Occipital lobe (tissue), 2 donors: ENCODE results near the gene RNF149. TPM values are rescaled to one million over a fixed set of nuclear protein-coding genes. Genes with fewer than 3 reads are reported as not detected.
"Not testable (repeated sequence)": the region's sequence is repeated elsewhere in the genome, so short reads cannot be mapped to it uniquely, and the experiment has no call there.

Experiments used
- DNase-seq: peaks from one replicate; lab custom pipeline; 2025; lab: John Stamatoyannopoulos, UW
- total RNA-seq: library from RNA; depleted of rRNA; stranded (reverse); fragments of >200 nt; gene quantifications from one replicate; pipeline ENCODE4 v1.2.3, GENCODE V29; 2014

RNF149 gene
- total RNA-seq, 1 donor from 2014 or later = 55.8 TPM

DNA sequence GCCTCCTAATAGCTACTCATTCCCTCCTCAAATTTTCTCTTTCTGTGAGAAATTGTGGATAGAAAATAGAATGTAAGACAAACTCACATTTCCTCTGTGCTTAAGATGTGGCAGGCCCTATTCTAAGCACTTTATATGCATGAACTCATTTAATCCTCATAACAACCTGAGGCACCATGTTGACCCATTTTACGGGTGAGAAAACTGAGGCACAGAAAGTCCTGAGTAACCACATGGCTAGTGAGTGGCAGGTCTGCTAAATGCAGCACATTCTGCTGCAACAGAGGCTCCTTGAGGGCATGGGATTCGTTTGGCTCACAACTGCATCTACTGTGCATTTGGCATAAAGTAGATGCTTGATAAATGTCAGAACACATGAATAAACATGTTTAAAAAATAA lies 22.7 kb upstream of the RNF149 start:
- no peak for DNase-seq

DNA sequence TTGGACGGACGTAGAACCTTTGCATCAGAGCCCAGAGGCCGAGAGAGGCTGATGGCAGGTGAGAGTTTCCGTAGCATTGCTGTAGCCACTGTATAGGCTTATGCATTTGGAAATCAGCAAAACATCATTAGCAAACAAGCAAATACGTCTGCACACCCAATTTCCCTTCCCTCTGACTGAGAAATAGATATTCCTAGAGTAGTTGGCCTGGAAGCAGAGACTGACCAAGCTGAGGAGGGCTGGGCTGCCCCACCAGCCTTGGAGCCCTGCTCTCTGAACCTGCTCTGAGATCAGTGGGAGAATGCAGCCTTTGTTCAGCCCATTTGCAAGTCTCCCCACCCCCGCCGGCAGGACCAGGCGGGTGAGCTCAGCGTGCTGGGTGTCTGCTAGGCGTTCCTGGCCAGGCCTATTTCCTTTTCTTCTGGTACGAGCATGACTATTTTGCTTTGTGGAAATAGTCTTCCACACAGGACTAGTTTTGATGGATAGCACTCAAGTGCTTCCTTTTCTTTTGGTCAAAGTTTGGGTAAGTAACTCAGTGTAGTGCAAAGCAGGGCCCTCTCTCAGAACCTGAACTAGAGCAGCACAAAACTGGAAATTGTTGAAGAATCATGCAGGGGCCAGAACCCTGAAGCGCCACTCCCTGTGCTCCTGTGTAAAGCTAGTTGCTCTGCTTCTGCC lies 21.9 kb upstream of the RNF149 start:
- DNase-seq = no peak

DNA sequence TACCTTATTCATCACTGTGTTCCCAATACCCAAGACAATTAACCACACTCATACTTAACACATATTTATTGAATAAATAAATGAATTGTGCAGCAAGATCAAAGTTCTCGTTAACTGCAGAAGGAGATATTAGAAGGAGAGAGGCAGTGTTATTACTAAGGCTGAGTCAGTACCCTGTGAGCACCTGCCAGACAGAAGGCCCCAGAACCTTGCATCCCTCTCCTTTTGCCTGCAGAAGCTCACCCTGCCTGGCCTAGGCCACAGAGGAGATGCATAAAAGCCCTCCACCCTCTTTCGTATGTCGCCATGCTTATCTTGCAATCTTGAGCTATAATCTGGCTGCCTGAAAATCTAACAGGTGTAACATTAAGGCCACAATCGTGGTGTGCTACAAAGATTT lies 20.5 kb upstream of the RNF149 start:
- DNase-seq = no peak

DNA sequence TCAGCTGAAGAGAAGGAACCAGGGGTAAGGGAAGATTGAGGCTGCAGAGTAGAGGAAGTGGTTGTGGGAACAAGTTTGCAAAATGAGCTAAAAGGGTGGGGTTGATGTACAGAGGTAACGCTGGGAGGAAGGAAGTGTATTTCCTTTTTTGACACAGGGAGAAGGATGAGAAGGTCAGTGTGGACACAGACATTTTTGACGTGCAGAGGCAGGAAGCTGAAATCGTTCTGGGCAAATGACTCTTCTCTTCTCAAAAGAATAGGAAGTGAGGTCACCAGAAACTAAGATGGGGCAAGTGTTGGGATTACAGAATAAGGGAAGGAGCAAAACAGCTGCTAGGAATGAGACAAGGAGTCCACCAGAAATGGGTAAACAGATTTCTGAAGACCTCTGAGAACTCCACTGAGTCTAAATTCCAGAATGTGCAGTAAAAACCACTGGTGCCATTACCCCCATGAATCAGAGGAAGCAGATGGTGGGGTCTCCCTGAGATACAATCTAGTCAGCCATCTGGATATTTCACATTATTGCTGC lies 20.0 kb upstream of the RNF149 start:
- no peak for DNase-seq

DNA sequence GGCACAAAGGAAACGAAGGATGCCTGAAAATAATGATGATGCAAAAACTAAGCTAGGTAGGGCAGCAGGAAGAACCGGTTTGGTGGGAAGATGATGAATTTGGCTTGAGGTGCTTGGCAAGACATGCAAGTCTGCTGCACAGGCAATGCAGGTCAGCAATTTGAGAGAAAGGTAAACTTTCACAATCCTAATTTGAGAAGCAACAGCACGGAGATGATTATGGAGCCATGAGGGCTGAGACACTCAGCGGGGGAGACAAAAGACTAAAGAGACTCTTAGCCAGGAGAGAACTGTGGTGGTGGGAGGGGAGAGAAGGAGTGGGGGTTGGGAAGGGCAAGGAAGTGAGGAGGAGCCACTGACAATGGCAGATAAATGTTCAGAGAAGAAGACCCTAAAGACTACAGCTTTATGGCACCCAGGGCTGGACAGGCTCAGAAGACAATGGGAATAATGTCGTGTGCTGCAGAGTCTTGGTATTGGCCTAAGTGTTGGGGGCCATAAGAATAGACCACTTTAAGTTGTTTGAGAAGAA lies 19.4 kb upstream of the RNF149 start:
- DNase-seq = no peak

- no peak for DNase-seq
These were observed 16.9 kb upstream of the RNF149 start for GRCh38 chr2:101325425-101325824.

GRCh38 chr2:101316568-101316967 lies 8.1 kb upstream of the RNF149 start:
- DNase-seq = not testable (repeated sequence)

DNA sequence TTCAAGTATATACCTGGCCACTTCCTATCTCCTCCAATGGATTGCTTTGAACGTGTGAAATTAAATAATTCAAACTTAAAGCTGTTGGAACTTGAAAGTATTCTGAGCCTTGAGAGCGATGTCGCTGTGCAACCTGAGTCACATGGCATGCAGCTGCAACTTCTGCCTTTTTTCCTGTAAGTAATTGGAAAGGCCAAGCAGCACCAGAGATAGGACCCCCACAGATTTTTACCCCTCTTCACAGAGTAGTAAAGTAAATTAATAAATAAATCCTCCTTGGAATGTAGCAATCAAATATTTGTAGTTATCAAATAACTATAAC lies 3.2 kb upstream of the RNF149 start:
- DNase-seq = no peak

DNA sequence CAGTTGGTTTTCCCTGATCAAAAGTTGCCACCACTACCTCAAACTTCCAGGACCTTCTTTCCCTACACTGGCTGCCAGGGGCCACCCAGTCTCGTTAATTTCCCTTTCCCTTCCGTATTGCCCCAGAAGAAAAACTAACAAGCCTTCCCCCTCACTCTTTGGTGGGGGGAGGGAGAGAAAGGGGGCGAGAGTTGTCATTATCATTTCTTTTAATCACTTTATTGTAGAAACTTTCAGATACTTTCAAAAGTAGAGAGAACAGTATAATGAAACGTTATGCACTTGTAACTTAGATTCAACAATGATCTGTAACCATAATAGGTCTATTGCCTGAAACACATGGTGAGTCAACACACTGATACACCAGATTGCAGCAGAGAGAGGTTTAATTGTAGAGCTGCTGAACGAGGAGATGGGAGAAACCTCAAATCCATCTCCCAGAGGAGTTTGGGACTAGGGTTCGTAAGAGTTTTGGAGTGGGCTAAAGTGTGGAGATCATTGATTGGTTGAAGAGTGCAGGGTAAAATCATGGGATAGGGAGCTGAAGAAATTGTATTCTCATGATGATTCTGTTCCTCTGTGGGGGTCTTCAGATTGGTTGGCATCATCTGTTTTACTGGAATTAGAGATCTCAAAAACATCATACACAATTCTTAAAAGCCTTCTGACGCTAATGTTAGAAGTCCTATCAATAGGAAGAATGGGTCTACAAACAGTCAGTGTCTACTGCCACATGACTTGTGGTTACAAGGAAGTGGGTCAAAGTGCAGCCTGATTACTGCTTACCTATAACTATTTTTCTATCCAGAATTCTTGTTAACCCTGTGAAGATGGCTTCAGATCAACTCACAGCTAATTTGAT lies 2.6 kb upstream of the RNF149 start:
- DNase-seq = no peak

- no peak for DNase-seq
These were observed 1.8 kb upstream of the RNF149 start for GRCh38 chr2:101310090-101310833.

- DNase-seq = no peak
These were observed 510 bp downstream of the RNF149 start for GRCh38 chr2:101307950-101308431.

DNA sequence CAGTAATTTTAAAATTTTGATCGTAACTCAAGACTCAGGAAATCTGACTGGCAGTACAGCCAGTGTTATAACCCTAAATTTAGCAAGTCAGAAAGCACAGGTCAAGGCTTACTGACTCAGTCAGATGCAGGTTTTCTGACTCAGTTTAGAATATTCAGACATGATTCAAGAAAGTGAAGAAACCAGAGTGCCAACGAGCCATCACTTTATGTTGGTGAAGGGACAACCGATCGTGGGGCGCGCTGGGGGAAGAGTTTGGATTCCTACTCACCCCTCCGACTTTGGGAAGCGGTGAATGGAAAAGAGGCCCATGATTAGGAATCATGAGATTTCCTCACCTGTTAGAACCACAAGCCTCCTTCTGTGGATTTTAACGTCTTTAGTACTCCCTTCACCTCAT lies 998 bp downstream of the RNF149 start:
- DNase-seq = no peak

DNA sequence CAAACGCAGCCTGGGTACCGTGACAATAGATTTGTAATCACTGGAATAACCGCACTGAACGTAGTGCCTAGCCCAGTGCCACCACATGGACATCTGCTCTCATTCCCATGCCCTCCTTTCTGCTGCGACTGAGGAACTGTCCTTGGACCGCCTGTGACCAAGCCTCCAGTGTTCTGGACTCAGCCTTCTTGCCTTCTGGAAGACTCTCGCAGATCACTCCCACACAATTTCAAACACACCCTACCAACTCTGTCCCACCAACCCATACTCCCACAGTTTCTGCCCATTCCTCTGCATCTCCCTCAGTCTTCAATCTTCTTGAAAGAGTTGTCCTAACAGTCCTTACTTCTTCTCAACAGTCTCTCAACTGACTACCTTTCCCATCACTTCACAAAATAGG lies 2.1 kb downstream of the RNF149 start:
- no peak for DNase-seq

DNA sequence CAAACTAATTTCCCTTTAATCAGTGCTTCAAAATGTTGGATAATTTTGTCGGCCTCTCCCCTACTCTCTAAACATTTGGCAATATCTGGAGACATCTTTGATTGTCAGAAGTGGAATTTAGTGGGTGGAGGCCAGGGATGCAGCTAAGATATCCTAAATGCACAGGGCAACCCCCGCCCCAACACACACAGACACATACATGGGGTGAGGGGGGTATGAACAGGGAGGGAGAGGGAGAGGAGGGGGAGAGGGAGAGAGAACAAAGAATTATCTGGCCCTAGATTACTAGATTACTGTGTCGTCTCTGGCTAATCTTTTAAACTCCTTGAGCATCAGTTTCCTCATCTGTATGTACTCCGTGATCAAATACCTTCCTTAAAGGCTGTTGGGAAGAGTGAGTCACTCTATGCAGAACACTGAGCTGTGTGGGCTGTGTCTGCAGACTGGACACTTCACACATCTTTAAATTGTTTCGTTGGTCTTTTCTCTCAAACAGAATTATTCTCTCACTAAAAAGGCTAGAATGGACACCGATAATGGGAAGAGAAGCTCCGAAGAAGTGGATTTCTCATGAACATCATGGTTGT lies 2.9 kb downstream of the RNF149 start:
- no peak for DNase-seq

DNA sequence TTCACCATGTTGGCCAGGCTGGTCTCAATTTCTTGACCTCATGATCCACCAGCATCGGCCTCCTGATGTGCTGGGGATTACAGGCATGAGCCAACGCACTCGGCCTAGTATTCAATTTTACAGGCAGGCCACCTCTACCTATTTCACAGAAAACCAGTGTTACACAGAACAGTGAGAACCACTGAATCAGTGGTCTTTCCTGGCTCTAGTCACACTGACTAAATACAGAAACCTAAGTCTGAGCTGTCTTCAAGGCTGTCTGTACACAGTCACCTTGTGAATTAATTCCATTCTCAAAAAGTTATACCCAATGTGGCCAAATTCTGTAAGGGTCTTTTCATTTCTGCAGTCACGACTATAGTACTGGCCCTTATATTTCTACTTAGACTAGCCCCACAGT lies 3.5 kb downstream of the RNF149 start:
- no peak for DNase-seq

DNA sequence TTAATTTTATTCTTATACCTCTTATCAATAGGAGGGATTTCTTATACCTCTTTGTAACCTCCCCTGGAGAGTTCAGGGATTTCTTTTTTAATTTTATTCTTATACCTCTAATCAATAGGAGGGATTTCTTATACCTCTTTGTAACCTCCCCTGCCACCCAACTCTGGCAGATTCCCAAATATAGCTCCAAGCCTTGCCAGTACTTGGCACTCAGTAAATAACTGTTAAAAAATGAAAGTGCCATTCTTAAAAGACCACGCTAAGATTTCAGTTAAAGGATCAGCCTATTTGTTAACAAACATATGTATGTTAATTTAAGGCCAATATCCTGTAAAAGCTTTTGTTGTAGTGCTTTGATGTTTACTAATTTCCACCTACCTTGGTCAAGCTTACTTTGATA lies 4.8 kb downstream of the RNF149 start:
- DNase-seq = no peak

- DNase-seq = no peak
These were observed 6.5 kb downstream of the RNF149 start for GRCh38 chr2:101302016-101302415.

GRCh38 chr2:101300836-101301235 lies 7.7 kb downstream of the RNF149 start:
- no peak for DNase-seq

GRCh38 chr2:101300164-101300563 lies 8.3 kb downstream of the RNF149 start:
- DNase-seq = no peak

DNA sequence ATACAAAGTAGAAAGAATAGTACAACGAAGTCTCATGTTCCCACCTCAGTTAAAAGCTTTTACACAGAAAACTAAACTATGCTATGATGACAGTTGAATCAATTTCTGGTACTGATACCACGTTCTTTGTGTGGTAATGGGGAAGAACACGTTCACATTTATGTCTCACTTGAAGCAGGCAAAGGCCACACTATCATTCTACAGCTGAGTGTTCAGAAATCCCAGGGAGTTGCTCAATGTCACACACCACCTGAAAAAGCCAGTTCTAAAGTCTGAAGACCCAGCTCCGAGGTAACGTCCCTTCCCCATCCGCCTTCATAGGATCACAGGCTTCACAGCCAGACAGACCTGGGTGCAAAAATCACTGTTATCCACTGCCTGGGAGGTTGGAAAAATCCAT lies 8.9 kb downstream of the RNF149 start:
- no peak for DNase-seq

DNA sequence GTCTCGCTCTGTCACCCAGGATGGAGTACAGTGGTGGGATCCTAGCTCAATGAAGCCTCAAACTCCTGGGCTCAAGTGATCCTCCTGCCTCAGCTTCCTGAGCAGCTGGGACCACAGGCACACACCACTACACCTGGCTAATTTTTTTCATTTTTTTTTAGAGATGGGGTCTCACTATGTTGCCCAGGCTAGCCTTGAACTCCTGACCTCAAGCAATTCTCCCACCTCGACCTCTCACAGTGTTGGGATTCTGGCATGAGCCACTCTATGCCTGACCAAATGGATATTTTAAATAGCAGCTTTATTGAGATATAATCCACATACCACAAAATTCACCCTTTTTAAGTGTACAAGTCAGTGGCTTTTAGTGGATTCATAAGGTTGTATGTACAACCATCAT lies 11.1 kb downstream of the RNF149 start:
- no peak for DNase-seq
